HepG2 (cell line): ENCODE data around the gene CLEC10A. TPM values are rescaled to one million over a fixed set of nuclear protein-coding genes. Genes with fewer than 3 reads are reported as not detected.

Source experiments
- ATAC-seq: fragments of 200-7000 bp; cut with Tn5 transposase; 3 replicates; pipeline ENCODE4 v1.9.1; 2020; ENCODE audit warnings: mild to moderate bottlenecking, moderate library complexity
- Bru-seq: library from RNA; stranded (reverse); fragments of 400-500 nt; gene quantifications from one replicate; lab custom pipeline; 2021; lab: Mats Ljungman, UMichigan
- BruChase-seq, 2 experiments: library from RNA; stranded (reverse); fragments of 400-500 nt; gene quantifications; one replicate each; lab custom pipeline; 2021; lab: Mats Ljungman, UMichigan
- BruUV-seq: library from RNA; stranded (reverse); fragments of 400-500 nt; replicated peaks from 2 replicates; lab custom pipeline; 2021; lab: Mats Ljungman, UMichigan
- CTCF ChIA-PET: fragments of 300-600 bp; formaldehyde crosslinking; extraction: SDS; loops from one replicate; lab custom pipeline; 2021; ENCODE audit warnings: low total read pairs, inconsistent platforms, low intra/inter-chr PET ratio; lab: Yijun Ruan, JAX
- POLR2A ChIA-PET: fragments of 350-600 bp; sonication (Branson Sonifier 250); formaldehyde crosslinking; loops from one replicate; lab custom pipeline; 2020; ENCODE audit warnings: antibody characterized with exemption, inconsistent platforms; lab: Yijun Ruan, JAX
- DNase-seq: peaks from one replicate; pipeline ENCODE4 v3.0.0-alpha.2; 2015; ENCODE audit warnings: low spot score
- FAIRE-seq: peaks from 3 replicates; lab custom pipeline; 2011; peaks lifted over from hg19 to GRCh38; lab: Jason Lieb, UNC
- H2AFZ ChIP-seq: one replicate; pipeline ENCODE4 v1.6.1; 2011; ENCODE audit warnings: low read length, inconsistent platforms
- H3K27ac ChIP-seq: fragments of 300-600 bp; 3 replicates; pipeline ENCODE4 v1.8.0; 2011; ENCODE audit warnings: mixed run types, mild to moderate bottlenecking, mixed read lengths, low read length, inconsistent platforms; ENCODE audit not compliant: insufficient read depth; ENCODE audit errors: extremely low read length
- H3K27me3 ChIP-seq, 2 experiments: fragments of 200-600 bp in 1 of 2; 2 replicates in 1 of 2; 3 replicates in 1 of 2; pipeline versions ENCODE4 v1.6.0 to v1.8.0; 2011; ENCODE audit warnings: low read length in 2 of 2, mild to moderate bottlenecking in 2 of 2, moderate library complexity in 2 of 2, inconsistent platforms in 1 of 2; ENCODE audit not compliant: insufficient read depth in 2 of 2, control insufficient read depth in 1 of 2
- H3K36me3 ChIP-seq, 2 experiments: fragments of 200-600 bp in 1 of 2; replicated peaks in 1 of 2; 2 replicates in 1 of 2; 3 replicates in 1 of 2; pipeline versions ENCODE4 v1.5.1 to v1.8.0; 2011; ENCODE audit warnings: low read length in 2 of 2, inconsistent platforms in 1 of 2; ENCODE audit not compliant: insufficient read depth in 2 of 2, control insufficient read depth in 1 of 2
- H3K4me1 ChIP-seq: 2 replicates; pipeline ENCODE4 v1.5.1; 2012; ENCODE audit warnings: low read length, inconsistent platforms; ENCODE audit not compliant: insufficient read depth
- H3K4me2 ChIP-seq: 2 replicates; pipeline ENCODE4 v1.6.0; 2011; ENCODE audit warnings: low read depth, low read length, inconsistent platforms
- H3K4me3 ChIP-seq, 3 experiments: fragments of 200-600 bp in 1 of 3; sonication (generic), shearing (Covaris generic) in 1 of 3; replicated peaks in 1 of 3; 2 replicates each; pipeline ENCODE4 v1.5.1; 2011 to 2016; ENCODE audit warnings: low read length in 3 of 3, inconsistent platforms in 2 of 3, low read depth in 2 of 3, mild to moderate bottlenecking in 2 of 3, control low read depth in 1 of 3, mixed read lengths in 1 of 3; ENCODE audit not compliant: insufficient read depth in 1 of 3
- H3K79me2 ChIP-seq: one replicate; pipeline ENCODE4 v1.6.1; 2011; ENCODE audit warnings: low read length, inconsistent platforms; ENCODE audit not compliant: insufficient read depth
- H3K9ac ChIP-seq: 2 replicates; pipeline ENCODE4 v1.6.0; 2011; ENCODE audit warnings: mild to moderate bottlenecking, low read depth, low read length, inconsistent platforms; ENCODE audit not compliant: insufficient read depth
- H3K9me3 ChIP-seq: 2 replicates; pipeline ENCODE4 v1.5.1; 2012; ENCODE audit warnings: mild to moderate bottlenecking, low read length
- H4K20me1 ChIP-seq: 2 replicates; pipeline ENCODE4 v1.6.0; 2011; ENCODE audit warnings: inconsistent platforms, mild to moderate bottlenecking, low read length, moderate library complexity; ENCODE audit not compliant: insufficient read depth
- BCL3 ChIP-seq: sonication (generic); formaldehyde crosslinking; IDR thresholded peaks from 2 replicates; pipeline ENCODE4 v1.5.1; 2020; ENCODE audit warnings: mild to moderate bottlenecking, missing genetic modification reagents, moderate library complexity
- JUN ChIP-seq: sonication (generic); formaldehyde crosslinking; IDR thresholded peaks from 2 replicates; pipeline ENCODE4 v1.4.0; 2020; ENCODE audit warnings: mild to moderate bottlenecking, missing genetic modification reagents
- NCOR1 ChIP-seq: fragments of 200-600 bp; sonication (generic); IDR thresholded peaks from 2 replicates; pipeline ENCODE4 v1.7.0; 2017; ENCODE audit warnings: antibody characterized with exemption, low read length, borderline replicate concordance
- STAG1 ChIP-seq: sonication (generic); formaldehyde crosslinking; IDR thresholded peaks from 2 replicates; pipeline ENCODE4 v1.4.0; 2020; ENCODE audit warnings: missing genetic modification reagents
- TCF7L2 ChIP-seq: IDR thresholded peaks from 2 replicates; pipeline ENCODE4 v1.6.1; 2011; ENCODE audit warnings: mild to moderate bottlenecking, low read depth, low read length, moderate library complexity
- TFDP1 ChIP-seq: IDR thresholded peaks from 2 replicates; pipeline ENCODE4 v1.6.1; 2016; ENCODE audit warnings: missing compliant biosample characterization, missing genetic modification reagents, borderline replicate concordance
- WGBS: methylation state at CpG from one replicate; pipeline ENCODE4 v1.1.6; 2017; ENCODE audit warnings: low lambda C conversion rate; 5-methylcytosine and 5-hydroxymethylcytosine counted together
- in situ Hi-C: cut with HindIII; loops from 2 replicates; pipeline ENCODE4 v1.10.0; 2017; ENCODE audit warnings: low pct_unique_long_range_greater_than_20kb; ENCODE audit not compliant: extremely low pct_ligation_motif_present
- intact Hi-C: fragments of 100-400 bp; cut with micrococcal nuclease; formaldehyde crosslinking; loops from one replicate; pipeline ENCODE4 v1.10.0; 2022; ENCODE audit not compliant: unreplicated experiment
- long read RNA-seq, 2 experiments: library from RNA in 1 of 2; library from polyadenylated mRNA in 1 of 2; stranded (forward) in 1 of 2; unstranded in 1 of 2; transcript quantifications; one replicate each; pipeline ENCODE4 v2.0.0, GENCODE V29; 2019 to 2022
- polyA minus RNA-seq, 3 experiments: library from RNA; depleted of rRNA, polyadenylated mRNA; stranded (reverse); fragments of >200 nt; gene quantifications; 2 replicates each; pipeline ENCODE4 v1.2.3, GENCODE V29; 2011; ENCODE audit warnings: low replicate concordance in 1 of 3
- polyA plus RNA-seq, 8 experiments: library from polyadenylated mRNA; depleted of rRNA in 3 of 8; stranded (reverse) in 7 of 8; unstranded in 1 of 8; fragments of >200 nt; fragmentation: Illumina TruSeq in 4 of 8; extraction: Trizol in 4 of 8; gene quantifications; 2 replicates each; pipeline versions ENCODE4 v1.2.1 to v1.2.3, GENCODE V29; 2011 to 2016; ENCODE audit warnings: low read depth in 4 of 8, missing spikeins in 1 of 8, mixed read lengths in 1 of 8; ENCODE audit not compliant: insufficient read depth in 1 of 8
- total RNA-seq, 5 experiments: library from RNA; depleted of rRNA; stranded (reverse); fragments of >200 nt; fragmentation: Illumina TruSeq; extraction: Trizol; gene quantifications; 2 replicates each; pipeline ENCODE4 v1.2.3, GENCODE V29; 2016; ENCODE audit warnings: low read depth in 1 of 5
- TF ChIP-seq, protein P1 (sequence below): sonication (generic); formaldehyde crosslinking; IDR thresholded peaks from 2 replicates; pipeline ENCODE4 v1.5.1; 2020; ENCODE audit warnings: mild to moderate bottlenecking, moderate library complexity, missing genetic modification reagents

Gene CLEC10A, protein sequence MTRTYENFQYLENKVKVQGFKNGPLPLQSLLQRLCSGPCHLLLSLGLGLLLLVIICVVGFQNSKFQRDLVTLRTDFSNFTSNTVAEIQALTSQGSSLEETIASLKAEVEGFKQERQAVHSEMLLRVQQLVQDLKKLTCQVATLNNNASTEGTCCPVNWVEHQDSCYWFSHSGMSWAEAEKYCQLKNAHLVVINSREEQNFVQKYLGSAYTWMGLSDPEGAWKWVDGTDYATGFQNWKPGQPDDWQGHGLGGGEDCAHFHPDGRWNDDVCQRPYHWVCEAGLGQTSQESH
- total RNA-seq (2016; rRNA removed; fragmentation: Illumina TruSeq; extraction: Trizol) = not detected in 2 replicates
- not detected in 2 replicates for total RNA-seq (2016; cell fraction: cytosol; rRNA removed; fragmentation: Illumina TruSeq; extraction: Trizol; ENCODE audit: low read depth)
- 0.06 TPM in 1 of 2 replicates, not detected in the other for total RNA-seq (2016; cell fraction: insoluble cytoplasmic fraction; rRNA removed; fragmentation: Illumina TruSeq; extraction: Trizol)
- not detected in 2 replicates for total RNA-seq (2016; cell fraction: membrane; rRNA removed; fragmentation: Illumina TruSeq; extraction: Trizol)
- total RNA-seq (2016; cell fraction: nucleus; rRNA removed; fragmentation: Illumina TruSeq; extraction: Trizol) = 0.19 TPM in 1 of 2 replicates, not detected in the other
- 0.33 and 0.65 TPM in 2 replicates for polyA plus RNA-seq (2011; rRNA removed)
- polyA plus RNA-seq (2011; cell fraction: cytosol; rRNA removed) = 0.08 and 0.14 TPM in 2 replicates
- polyA plus RNA-seq (2011; cell fraction: nucleus; rRNA removed) = 1.3 and 2.4 TPM in 2 replicates
- 0.35 and 0.48 TPM in 2 replicates for polyA plus RNA-seq (2012)
- polyA plus RNA-seq (2016; cell fraction: cytosol; fragmentation: Illumina TruSeq; extraction: Trizol; ENCODE audit: low read depth) = not detected in 2 replicates
- not detected in 2 replicates for polyA plus RNA-seq (2016; cell fraction: insoluble cytoplasmic fraction; fragmentation: Illumina TruSeq; extraction: Trizol; ENCODE audit: low read depth)
- polyA plus RNA-seq (2016; cell fraction: membrane; fragmentation: Illumina TruSeq; extraction: Trizol; ENCODE audit: low read depth) = not detected in 2 replicates
- 0.68 and 0.90 TPM in 2 replicates for polyA plus RNA-seq (2016; cell fraction: nucleus; fragmentation: Illumina TruSeq; extraction: Trizol; ENCODE audit: insufficient read depth, low read depth)
- 0.18 TPM in 1 of 2 replicates, not detected in the other for polyA minus RNA-seq (2011; rRNA and poly(A)+ RNA removed; ENCODE audit: low replicate concordance)
- not detected in 2 replicates for polyA minus RNA-seq (2011; cell fraction: cytosol; rRNA and poly(A)+ RNA removed)
- polyA minus RNA-seq (2011; cell fraction: nucleus; rRNA and poly(A)+ RNA removed) = 0.64 and 1.2 TPM in 2 replicates
- Bru-seq, nascent RNA = percentile 34 among the genes with signal in this experiment
- percentile 54 among the genes with signal in this experiment for BruChase-seq, experiment 1, labeled RNA remaining after a 6-hour chase
- percentile 50 among the genes with signal in this experiment for BruChase-seq, experiment 2, labeled RNA remaining after a 2-hour chase
- long read RNA-seq, experiment 1 = 0 reads
- long read RNA-seq, experiment 2 = 0 reads

DNA sequence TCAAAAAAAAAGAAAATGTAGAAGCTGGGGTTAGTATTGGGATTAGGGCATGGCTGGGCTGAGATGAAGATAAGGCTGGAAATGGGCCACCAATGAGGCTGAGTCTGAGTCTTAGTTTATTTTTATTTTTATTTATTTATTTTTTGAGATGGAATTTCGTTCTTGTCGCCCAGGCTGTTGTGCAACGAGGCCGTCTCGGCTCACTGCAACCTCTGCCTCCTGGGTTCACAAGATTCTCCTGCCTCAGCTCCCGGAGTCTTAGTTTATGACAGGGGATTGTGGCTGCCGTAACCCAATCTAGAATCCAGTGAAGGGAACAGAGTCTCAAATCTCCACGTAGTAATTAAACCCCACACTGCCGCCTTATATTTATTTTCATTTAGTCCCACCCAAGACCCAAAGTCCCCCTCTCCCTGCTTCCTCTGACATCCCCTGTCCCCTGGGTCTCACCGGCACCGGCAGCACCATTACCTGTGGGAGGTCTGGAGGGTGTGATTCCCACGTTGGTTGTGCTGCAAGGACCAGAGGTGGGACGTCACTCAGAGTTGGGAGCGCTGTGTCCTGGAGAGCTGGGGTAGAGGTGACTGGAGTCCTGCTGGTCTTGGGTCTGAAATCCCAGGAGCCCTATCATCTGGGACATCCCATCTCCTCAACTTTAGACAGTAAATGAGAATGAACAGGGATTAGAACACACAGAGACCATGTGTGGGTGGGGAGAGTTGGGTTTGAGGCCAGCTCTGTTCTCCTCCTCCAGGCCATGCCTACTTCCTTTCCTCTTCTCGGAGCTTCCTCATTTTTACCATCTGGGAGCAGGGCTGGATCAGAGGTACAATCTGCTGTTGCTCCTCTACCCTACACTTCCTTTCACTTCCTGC, at the start of gene CLEC10A:
CLEC10A (minus strand) TSS at position 671 of the 875 bp plus-strand sequence. CDS start 1,439 bp downstream, outside the sequence.
- no peak within 1 kb of the TSS for H3K9ac ChIP-seq
- intact Hi-C loops (no loop called here), in situ Hi-C loops (no loop called here)
- no peak within 1 kb of the TSS for H3K27ac ChIP-seq
- 47% methylated on average over 15 of the region's 15 CpGs for WGBS
- H3K9me3 ChIP-seq = no peaks in the 10 kb centered on the region
- peaks cover 14% of the 10 kb centered on the region for H3K4me1 ChIP-seq
- peaks cover 0 to 2% of the 10 kb centered on the region in 2 experiments; a peak in 3 of 5 replicates for H3K27me3 ChIP-seq
- H3K4me2 ChIP-seq = no peak within 1 kb of the TSS
- no peaks in the 10 kb centered on the region for H4K20me1 ChIP-seq
- no peak within 1 kb of the TSS for H3K4me3 ChIP-seq
- H3K36me3 ChIP-seq = no peaks in the 10 kb centered on the region
- ChIA-PET CTCF (no interaction called here), POLR2A (interaction anchor here (1.4 to 1.7 kb wide), 2 partner anchors 30 to 35 kb away, joined by 3 to 5 read pairs; partner anchors contain the start of gene ASGR2)
- no peak within 1 kb of the TSS for H2AFZ ChIP-seq
- no peak for FAIRE-seq
- no peak for ATAC-seq
- DNase-seq = no peak
- no TSS peak for BruUV-seq
- H3K79me2 ChIP-seq = no peaks in the 10 kb centered on the region
- TF ChIP-seq, protein P1, sequence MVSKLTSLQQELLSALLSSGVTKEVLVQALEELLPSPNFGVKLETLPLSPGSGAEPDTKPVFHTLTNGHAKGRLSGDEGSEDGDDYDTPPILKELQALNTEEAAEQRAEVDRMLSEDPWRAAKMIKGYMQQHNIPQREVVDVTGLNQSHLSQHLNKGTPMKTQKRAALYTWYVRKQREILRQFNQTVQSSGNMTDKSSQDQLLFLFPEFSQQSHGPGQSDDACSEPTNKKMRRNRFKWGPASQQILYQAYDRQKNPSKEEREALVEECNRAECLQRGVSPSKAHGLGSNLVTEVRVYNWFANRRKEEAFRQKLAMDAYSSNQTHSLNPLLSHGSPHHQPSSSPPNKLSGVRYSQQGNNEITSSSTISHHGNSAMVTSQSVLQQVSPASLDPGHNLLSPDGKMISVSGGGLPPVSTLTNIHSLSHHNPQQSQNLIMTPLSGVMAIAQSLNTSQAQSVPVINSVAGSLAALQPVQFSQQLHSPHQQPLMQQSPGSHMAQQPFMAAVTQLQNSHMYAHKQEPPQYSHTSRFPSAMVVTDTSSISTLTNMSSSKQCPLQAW (CRISPR knock-in tag) = no peak
- no peak for TF ChIP-seq JUN
- no peak for TF ChIP-seq BCL3 (CRISPR knock-in tag)
- TF ChIP-seq TFDP1 (CRISPR knock-in tag) = no peak
- no peak for TF ChIP-seq TCF7L2
- TF ChIP-seq NCOR1 = no peak
- TF ChIP-seq STAG1 = no peak
